SK-N-SH treated with all-trans-retinoic acid at 6 μM for 48 hours (cell line): ENCODE results near the gene MAST3.

Experiments used
- ATAC-seq: fragments of 200-7000 bp; cut with Tn5 transposase; 3 replicates; pipeline ENCODE4 v1.9.1; 2020; ENCODE audit warnings: mild to moderate bottlenecking, moderate library complexity
- RARB ChIP-seq: fragments of 250-450 bp; sonication (Bioruptor Pico); IDR thresholded peaks from 2 replicates; pipeline ENCODE4 v1.8.0; 2021; ENCODE audit warnings: mild to moderate bottlenecking, moderate library complexity
- ZC3H10 ChIP-seq: fragments of 250-450 bp; sonication (Bioruptor Pico); IDR thresholded peaks from 2 replicates; pipeline ENCODE4 v1.5.1; 2021; ENCODE audit warnings: mild to moderate bottlenecking, moderate library complexity
- ZFP3 ChIP-seq: fragments of 250-450 bp; sonication (Bioruptor Pico); IDR thresholded peaks from 2 replicates; pipeline ENCODE4 v1.5.0; 2020; ENCODE audit warnings: mild to moderate bottlenecking, moderate library complexity
- TF ChIP-seq, protein P1 (sequence below): fragments of 250-450 bp; sonication (Bioruptor Pico); IDR thresholded peaks from 2 replicates; pipeline ENCODE4 v1.5.1; 2020; ENCODE audit warnings: low read depth, mild to moderate bottlenecking, moderate library complexity
- TF ChIP-seq, protein P2 (sequence below): fragments of 250-450 bp; sonication (Bioruptor Pico); IDR thresholded peaks from 2 replicates; pipeline ENCODE4 v1.5.1; 2021; ENCODE audit warnings: mild to moderate bottlenecking, moderate library complexity

MAST3 gene

DNA sequence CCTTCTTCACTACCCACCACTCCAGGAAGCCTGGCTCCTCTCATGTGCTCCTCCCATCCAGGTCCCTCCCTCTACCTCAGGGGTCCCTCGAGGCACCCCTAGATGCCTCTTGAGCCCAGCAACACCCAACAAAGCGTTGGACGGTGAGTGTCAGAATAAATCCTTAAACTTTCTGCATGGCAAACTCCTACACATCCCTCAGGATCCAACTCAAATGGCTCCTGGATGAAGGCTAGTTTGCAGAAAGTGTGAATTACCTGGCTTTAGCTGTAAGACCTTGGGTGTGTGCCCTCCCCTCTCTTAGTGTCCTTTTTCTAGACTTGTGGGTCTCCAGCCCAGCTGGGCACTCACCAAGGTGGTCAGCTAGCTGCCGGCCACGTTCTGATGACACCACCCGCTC, 100.8 kb downstream of the MAST3 start:
- ATAC-seq: no peak
- no peak for TF ChIP-seq RARB
- TF ChIP-seq, protein P1, sequence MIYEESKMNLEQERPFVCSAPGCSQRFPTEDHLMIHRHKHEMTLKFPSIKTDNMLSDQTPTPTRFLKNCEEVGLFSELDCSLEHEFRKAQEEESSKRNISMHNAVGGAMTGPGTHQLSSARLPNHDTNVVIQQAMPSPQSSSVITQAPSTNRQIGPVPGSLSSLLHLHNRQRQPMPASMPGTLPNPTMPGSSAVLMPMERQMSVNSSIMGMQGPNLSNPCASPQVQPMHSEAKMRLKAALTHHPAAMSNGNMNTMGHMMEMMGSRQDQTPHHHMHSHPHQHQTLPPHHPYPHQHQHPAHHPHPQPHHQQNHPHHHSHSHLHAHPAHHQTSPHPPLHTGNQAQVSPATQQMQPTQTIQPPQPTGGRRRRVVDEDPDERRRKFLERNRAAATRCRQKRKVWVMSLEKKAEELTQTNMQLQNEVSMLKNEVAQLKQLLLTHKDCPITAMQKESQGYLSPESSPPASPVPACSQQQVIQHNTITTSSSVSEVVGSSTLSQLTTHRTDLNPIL (CRISPR knock-in tag): no peak
- no peak for TF ChIP-seq ZC3H10 (CRISPR knock-in tag)
- TF ChIP-seq ZFP3 (CRISPR knock-in tag): peak; percentile 92
- TF ChIP-seq, protein P2, sequence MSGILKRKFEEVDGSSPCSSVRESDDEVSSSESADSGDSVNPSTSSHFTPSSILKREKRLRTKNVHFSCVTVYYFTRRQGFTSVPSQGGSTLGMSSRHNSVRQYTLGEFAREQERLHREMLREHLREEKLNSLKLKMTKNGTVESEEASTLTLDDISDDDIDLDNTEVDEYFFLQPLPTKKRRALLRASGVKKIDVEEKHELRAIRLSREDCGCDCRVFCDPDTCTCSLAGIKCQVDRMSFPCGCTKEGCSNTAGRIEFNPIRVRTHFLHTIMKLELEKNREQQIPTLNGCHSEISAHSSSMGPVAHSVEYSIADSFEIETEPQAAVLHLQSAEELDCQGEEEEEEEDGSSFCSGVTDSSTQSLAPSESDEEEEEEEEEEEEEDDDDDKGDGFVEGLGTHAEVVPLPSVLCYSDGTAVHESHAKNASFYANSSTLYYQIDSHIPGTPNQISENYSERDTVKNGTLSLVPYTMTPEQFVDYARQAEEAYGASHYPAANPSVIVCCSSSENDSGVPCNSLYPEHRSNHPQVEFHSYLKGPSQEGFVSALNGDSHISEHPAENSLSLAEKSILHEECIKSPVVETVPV: no peak
- TF ChIP-seq, all 23 proteins: peak for 1
